Astrocyte (in vitro differentiated cells and primary cell): ENCODE results near the gene CYP2A7. TPM values are rescaled to one million over a fixed set of nuclear protein-coding genes. Genes with fewer than 3 reads are reported as not detected.
"Not testable (repeated sequence)": the region's sequence is repeated elsewhere in the genome, so short reads cannot be mapped to it uniquely, and the experiment has no call there.

Experiments
- DNase-seq: peaks from one replicate; pipeline ENCODE4 v3.0.0-alpha.2; 2010; ENCODE audit warnings: low read depth
- FAIRE-seq: peaks from 2 replicates; lab custom pipeline; 2011; peaks lifted over from hg19 to GRCh38; lab: Jason Lieb, UNC
- H2AFZ ChIP-seq: 2 replicates; pipeline ENCODE4 v1.6.0; 2012; ENCODE audit warnings: low read depth, low read length, inconsistent platforms
- H3K27ac ChIP-seq: 2 replicates; pipeline ENCODE4 v1.5.1; 2011; ENCODE audit warnings: low read depth, low read length, inconsistent platforms
- H3K27me3 ChIP-seq: 2 replicates; pipeline ENCODE4 v1.6.0; 2011; ENCODE audit warnings: low read length, inconsistent platforms; ENCODE audit not compliant: insufficient read depth
- H3K36me3 ChIP-seq: 2 replicates; pipeline ENCODE4 v1.5.1; 2011; ENCODE audit warnings: low read length, inconsistent platforms; ENCODE audit not compliant: insufficient read depth
- H3K4me1 ChIP-seq: 2 replicates; pipeline ENCODE4 v1.5.1; 2011; ENCODE audit warnings: low read length, inconsistent platforms; ENCODE audit not compliant: insufficient read depth
- H3K4me2 ChIP-seq: 2 replicates; pipeline ENCODE4 v1.6.0; 2012; ENCODE audit warnings: low read length, inconsistent platforms
- H3K4me3 ChIP-seq: 2 replicates; pipeline ENCODE4 v1.5.1; 2011; ENCODE audit warnings: low read depth, mild to moderate bottlenecking, low read length, inconsistent platforms; ENCODE audit not compliant: insufficient read depth
- H3K79me2 ChIP-seq: 2 replicates; pipeline ENCODE4 v1.6.0; 2012; ENCODE audit warnings: mild to moderate bottlenecking, low read length, inconsistent platforms; ENCODE audit not compliant: insufficient read depth
- H3K9ac ChIP-seq: 2 replicates; pipeline ENCODE4 v1.6.0; 2012; ENCODE audit warnings: mild to moderate bottlenecking, low read length, inconsistent platforms
- H3K9me3 ChIP-seq: 2 replicates; pipeline ENCODE4 v1.5.1; 2012; ENCODE audit warnings: low read depth, mild to moderate bottlenecking, low read length, inconsistent platforms; ENCODE audit not compliant: insufficient read depth
- H4K20me1 ChIP-seq: 2 replicates; pipeline ENCODE4 v1.6.0; 2012; ENCODE audit warnings: low read length, inconsistent platforms; ENCODE audit not compliant: insufficient read depth
- H3K27ac Mint-ChIP-seq: one replicate; pipeline ENCODE4 v1.8.0; 2021; ENCODE audit warnings: mild to moderate bottlenecking, mixed read lengths; ENCODE audit not compliant: unreplicated experiment
- H3K27me3 Mint-ChIP-seq: one replicate; pipeline ENCODE4 v1.8.0; 2021; ENCODE audit warnings: low read depth, mixed read lengths; ENCODE audit not compliant: unreplicated experiment
- H3K36me3 Mint-ChIP-seq: one replicate; pipeline ENCODE4 v1.8.0; 2021; ENCODE audit warnings: low read depth, mixed read lengths; ENCODE audit not compliant: unreplicated experiment
- H3K4me1 Mint-ChIP-seq: one replicate; pipeline ENCODE4 v1.8.0; 2021; ENCODE audit warnings: low read depth, mixed read lengths; ENCODE audit not compliant: unreplicated experiment
- H3K4me3 Mint-ChIP-seq: one replicate; pipeline ENCODE4 v1.8.0; 2021; ENCODE audit warnings: mild to moderate bottlenecking, moderate library complexity, mixed read lengths; ENCODE audit not compliant: unreplicated experiment
- H3K9me3 Mint-ChIP-seq: one replicate; pipeline ENCODE4 v1.8.0; 2021; ENCODE audit warnings: mild to moderate bottlenecking, mixed read lengths; ENCODE audit not compliant: unreplicated experiment
- EZH2 ChIP-seq: IDR thresholded peaks from 2 replicates; pipeline ENCODE4 v1.6.1; 2012; ENCODE audit warnings: mild to moderate bottlenecking, low read length, inconsistent platforms; ENCODE audit not compliant: insufficient read depth
- total RNA-seq: library from RNA; stranded (reverse); gene quantifications from 2 replicates; pipeline ENCODE4 v1.2.1, GENCODE V29; 2021
- TF ChIP-seq, protein P1 (sequence below): IDR thresholded peaks from 2 replicates; pipeline ENCODE4 v1.5.1; 2011; ENCODE audit warnings: low read depth, mild to moderate bottlenecking, inconsistent platforms, low read length, moderate library complexity; ENCODE audit not compliant: insufficient read depth

CYP2A7 gene
- total RNA-seq, 1 donor from 2014 or later = not detected

DNA sequence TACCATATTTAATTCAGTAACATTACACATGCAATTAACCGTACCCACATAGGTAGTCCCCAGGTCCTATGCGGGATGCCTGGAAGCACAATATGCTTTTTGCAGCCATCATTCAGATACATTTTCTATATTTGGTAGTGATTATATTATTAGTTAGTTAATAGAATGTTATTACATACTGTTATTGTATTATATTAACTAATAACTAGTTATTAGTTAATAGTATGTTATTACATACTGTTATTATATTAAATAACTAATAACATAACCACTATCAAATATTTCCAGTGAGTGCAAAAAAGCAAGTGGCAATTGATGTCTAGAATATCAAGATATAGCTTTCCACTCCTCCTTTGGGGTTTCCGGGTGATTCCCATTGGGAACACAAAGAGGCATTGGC lies 45.5 kb upstream of the CYP2A7 start:
- H3K9ac ChIP-seq = no peak overlapping the region
- H3K9me3 ChIP-seq = no peaks in the 10 kb centered on the region
- Mint-ChIP-seq H3K4me1 (no peaks in the 10 kb centered on the region), H3K4me3 (no peak overlapping the region), H3K9me3 (no peaks in the 10 kb centered on the region), H3K27ac (no peak overlapping the region), H3K36me3 (no peaks in the 10 kb centered on the region), H3K27me3 (peaks cover 12% of the 10 kb centered on the region)
- FAIRE-seq (no peak), DNase-seq (no peak)
- no peak overlapping the region for H3K27ac ChIP-seq
- H4K20me1 ChIP-seq = no peaks in the 10 kb centered on the region
- TF ChIP-seq, protein P1, sequence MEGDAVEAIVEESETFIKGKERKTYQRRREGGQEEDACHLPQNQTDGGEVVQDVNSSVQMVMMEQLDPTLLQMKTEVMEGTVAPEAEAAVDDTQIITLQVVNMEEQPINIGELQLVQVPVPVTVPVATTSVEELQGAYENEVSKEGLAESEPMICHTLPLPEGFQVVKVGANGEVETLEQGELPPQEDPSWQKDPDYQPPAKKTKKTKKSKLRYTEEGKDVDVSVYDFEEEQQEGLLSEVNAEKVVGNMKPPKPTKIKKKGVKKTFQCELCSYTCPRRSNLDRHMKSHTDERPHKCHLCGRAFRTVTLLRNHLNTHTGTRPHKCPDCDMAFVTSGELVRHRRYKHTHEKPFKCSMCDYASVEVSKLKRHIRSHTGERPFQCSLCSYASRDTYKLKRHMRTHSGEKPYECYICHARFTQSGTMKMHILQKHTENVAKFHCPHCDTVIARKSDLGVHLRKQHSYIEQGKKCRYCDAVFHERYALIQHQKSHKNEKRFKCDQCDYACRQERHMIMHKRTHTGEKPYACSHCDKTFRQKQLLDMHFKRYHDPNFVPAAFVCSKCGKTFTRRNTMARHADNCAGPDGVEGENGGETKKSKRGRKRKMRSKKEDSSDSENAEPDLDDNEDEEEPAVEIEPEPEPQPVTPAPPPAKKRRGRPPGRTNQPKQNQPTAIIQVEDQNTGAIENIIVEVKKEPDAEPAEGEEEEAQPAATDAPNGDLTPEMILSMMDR = no peak
- TF ChIP-seq EZH2 = no peak
- no peaks in the 10 kb centered on the region for H3K36me3 ChIP-seq
- no peak overlapping the region for H2AFZ ChIP-seq
- H3K4me2 ChIP-seq = no peak overlapping the region
- H3K79me2 ChIP-seq = no peaks in the 10 kb centered on the region
- H3K27me3 ChIP-seq = no peaks in the 10 kb centered on the region
- H3K4me1 ChIP-seq = no peaks in the 10 kb centered on the region
- H3K4me3 ChIP-seq = no peak overlapping the region

DNA sequence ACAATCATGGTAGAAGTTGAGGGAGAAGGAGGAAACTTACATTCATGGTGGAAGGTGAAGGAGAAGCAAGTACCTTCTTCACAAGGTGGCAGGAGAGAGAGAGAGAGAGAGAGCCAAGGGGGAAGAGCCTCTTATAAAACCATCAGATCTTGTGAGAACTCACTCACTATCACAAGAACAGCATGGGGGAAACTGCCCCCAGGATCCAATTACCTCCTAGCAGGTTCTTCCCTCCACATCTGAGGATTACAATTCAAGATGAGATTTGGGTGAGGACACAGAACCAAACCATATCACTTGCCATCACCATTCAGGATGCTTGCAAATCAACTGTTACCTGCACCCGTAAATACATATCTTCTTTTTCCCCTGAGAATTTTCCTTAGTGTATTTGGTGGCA lies 44.2 kb upstream of the CYP2A7 start:
- H3K27ac Mint-ChIP-seq, H3K4me1 Mint-ChIP-seq, DNase-seq, H4K20me1 ChIP-seq, H3K27me3 ChIP-seq, H3K4me3 ChIP-seq, H3K9ac ChIP-seq, H3K9me3 Mint-ChIP-seq, H3K4me3 Mint-ChIP-seq, H3K27ac ChIP-seq, H3K4me2 ChIP-seq, H3K79me2 ChIP-seq, H3K9me3 ChIP-seq, FAIRE-seq, H3K36me3 Mint-ChIP-seq, H2AFZ ChIP-seq, H3K4me1 ChIP-seq, H3K36me3 ChIP-seq: not testable (repeated sequence)
- peaks cover 12% of the 10 kb centered on the region for H3K27me3 Mint-ChIP-seq

GRCh38 chr19:40923934-40924391 lies 41.9 kb upstream of the CYP2A7 start:
- DNase-seq (no peak), FAIRE-seq (no peak)
- Histone ChIP-seq H3K79me2 (no peaks in the 10 kb centered on the region), H3K4me3 (no peak overlapping the region), H3K9me3 (no peaks in the 10 kb centered on the region), H3K9ac (no peak overlapping the region), H3K27me3 (no peaks in the 10 kb centered on the region), H3K4me1 (no peaks in the 10 kb centered on the region), H3K27ac (no peak overlapping the region), H4K20me1 (no peaks in the 10 kb centered on the region), H3K4me2 (no peak overlapping the region), H3K36me3 (no peaks in the 10 kb centered on the region), H2AFZ (no peak overlapping the region)
- TF ChIP-seq EZH2 = no peak
- TF ChIP-seq, protein P1 = no peak
- no peak overlapping the region for H3K4me3 Mint-ChIP-seq
- H3K27ac Mint-ChIP-seq = no peak overlapping the region
- peaks cover 10% of the 10 kb centered on the region for H3K9me3 Mint-ChIP-seq
- H3K27me3 Mint-ChIP-seq = peaks cover 9% of the 10 kb centered on the region
- H3K36me3 Mint-ChIP-seq = no peaks in the 10 kb centered on the region
- H3K4me1 Mint-ChIP-seq = no peaks in the 10 kb centered on the region

DNA sequence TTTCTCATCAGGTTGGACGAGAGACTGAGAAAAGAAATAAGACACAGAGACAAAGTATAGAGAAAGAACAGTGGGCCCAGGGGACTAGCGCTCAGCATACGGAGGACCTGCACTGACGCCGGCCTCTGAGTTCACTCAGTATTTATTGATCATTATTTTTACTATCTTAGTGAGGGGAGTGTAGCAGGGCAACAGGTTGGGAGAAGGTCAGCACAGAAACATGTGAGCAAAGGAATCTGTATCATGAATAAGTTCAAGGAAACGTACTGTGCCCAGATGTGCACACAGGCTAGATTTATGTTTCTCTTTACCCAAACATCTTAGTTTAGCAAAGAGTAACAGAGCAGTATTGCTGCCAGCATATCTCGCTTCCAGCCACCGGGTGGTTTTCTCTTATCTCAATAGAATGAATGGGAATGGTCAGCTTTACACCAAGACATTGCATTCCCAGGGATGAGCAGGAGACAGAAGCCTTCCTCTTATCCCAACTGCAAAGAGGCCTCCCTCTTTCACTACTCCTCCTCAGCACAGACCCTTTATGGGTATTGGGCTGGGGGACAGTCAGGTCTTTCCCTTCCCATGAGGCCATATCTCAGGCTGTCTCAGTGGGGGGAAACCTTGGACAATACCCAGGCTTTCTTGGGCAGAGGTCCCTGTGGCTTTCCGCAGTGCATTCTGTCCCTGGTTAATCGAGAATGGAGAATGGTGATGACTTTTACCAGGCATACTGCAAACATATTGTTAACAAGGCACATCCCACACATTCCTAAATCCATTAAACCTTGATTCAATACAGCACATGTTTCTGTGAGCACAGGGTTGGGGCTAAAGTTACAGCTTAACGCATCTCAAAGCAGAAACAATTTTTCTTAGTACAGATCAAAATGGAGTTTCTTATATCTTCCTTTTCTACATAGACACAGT lies 40.5 kb upstream of the CYP2A7 start:
- FAIRE-seq, H3K27ac Mint-ChIP-seq, DNase-seq, H3K4me3 ChIP-seq, H3K4me1 ChIP-seq, H3K9me3 ChIP-seq, H3K9ac ChIP-seq, H3K27me3 Mint-ChIP-seq, H3K4me2 ChIP-seq, H3K27ac ChIP-seq, H3K36me3 ChIP-seq, H3K36me3 Mint-ChIP-seq, H3K79me2 ChIP-seq, H3K4me1 Mint-ChIP-seq, H2AFZ ChIP-seq, H3K27me3 ChIP-seq, H3K4me3 Mint-ChIP-seq, H4K20me1 ChIP-seq: not testable (repeated sequence)
- peaks cover 12% of the 10 kb centered on the region for H3K9me3 Mint-ChIP-seq
